ENCODE results near the gene ELOVL1.

- TF ChIP-seq, protein P1, sequence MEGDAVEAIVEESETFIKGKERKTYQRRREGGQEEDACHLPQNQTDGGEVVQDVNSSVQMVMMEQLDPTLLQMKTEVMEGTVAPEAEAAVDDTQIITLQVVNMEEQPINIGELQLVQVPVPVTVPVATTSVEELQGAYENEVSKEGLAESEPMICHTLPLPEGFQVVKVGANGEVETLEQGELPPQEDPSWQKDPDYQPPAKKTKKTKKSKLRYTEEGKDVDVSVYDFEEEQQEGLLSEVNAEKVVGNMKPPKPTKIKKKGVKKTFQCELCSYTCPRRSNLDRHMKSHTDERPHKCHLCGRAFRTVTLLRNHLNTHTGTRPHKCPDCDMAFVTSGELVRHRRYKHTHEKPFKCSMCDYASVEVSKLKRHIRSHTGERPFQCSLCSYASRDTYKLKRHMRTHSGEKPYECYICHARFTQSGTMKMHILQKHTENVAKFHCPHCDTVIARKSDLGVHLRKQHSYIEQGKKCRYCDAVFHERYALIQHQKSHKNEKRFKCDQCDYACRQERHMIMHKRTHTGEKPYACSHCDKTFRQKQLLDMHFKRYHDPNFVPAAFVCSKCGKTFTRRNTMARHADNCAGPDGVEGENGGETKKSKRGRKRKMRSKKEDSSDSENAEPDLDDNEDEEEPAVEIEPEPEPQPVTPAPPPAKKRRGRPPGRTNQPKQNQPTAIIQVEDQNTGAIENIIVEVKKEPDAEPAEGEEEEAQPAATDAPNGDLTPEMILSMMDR (IDR thresholded peaks at IDR 0.05) = no peak
- no peak for TF ChIP-seq POLR2A (IDR thresholded peaks at IDR 0.05)
These were observed 29.8 kb downstream of the ELOVL1 start for GRCh38 chr1:43338001-43338400.
